ENCODE data around the gene LCE2C.

- TF ChIP-seq ZNF549 (tag by site-specific recombination; IDR thresholded peaks at IDR 0.05), result no peak
- TF ChIP-seq, protein P1, sequence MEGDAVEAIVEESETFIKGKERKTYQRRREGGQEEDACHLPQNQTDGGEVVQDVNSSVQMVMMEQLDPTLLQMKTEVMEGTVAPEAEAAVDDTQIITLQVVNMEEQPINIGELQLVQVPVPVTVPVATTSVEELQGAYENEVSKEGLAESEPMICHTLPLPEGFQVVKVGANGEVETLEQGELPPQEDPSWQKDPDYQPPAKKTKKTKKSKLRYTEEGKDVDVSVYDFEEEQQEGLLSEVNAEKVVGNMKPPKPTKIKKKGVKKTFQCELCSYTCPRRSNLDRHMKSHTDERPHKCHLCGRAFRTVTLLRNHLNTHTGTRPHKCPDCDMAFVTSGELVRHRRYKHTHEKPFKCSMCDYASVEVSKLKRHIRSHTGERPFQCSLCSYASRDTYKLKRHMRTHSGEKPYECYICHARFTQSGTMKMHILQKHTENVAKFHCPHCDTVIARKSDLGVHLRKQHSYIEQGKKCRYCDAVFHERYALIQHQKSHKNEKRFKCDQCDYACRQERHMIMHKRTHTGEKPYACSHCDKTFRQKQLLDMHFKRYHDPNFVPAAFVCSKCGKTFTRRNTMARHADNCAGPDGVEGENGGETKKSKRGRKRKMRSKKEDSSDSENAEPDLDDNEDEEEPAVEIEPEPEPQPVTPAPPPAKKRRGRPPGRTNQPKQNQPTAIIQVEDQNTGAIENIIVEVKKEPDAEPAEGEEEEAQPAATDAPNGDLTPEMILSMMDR (tag by site-specific recombination; IDR thresholded peaks at IDR 0.05), result no peak
- TF ChIP-seq, protein P2, sequence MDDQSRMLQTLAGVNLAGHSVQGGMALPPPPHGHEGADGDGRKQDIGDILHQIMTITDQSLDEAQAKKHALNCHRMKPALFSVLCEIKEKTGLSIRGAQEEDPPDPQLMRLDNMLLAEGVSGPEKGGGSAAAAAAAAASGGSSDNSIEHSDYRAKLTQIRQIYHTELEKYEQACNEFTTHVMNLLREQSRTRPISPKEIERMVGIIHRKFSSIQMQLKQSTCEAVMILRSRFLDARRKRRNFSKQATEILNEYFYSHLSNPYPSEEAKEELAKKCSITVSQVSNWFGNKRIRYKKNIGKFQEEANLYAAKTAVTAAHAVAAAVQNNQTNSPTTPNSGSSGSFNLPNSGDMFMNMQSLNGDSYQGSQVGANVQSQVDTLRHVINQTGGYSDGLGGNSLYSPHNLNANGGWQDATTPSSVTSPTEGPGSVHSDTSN (CRISPR knock-in tag; IDR thresholded peaks at IDR 0.05), result no peak
- no peak for TF ChIP-seq ZNF768 (tag by site-specific recombination; IDR thresholded peaks at IDR 0.05)
- no peak for TF ChIP-seq SETDB1 (IDR thresholded peaks at IDR 0.05; ENCODE audit: insufficient read length, low read length)
- TF ChIP-seq ZFP41 (tag by site-specific recombination; IDR thresholded peaks at IDR 0.05; ENCODE audit: borderline replicate concordance), result no peak
- TF ChIP-seq ZNF558 (tag by site-specific recombination; IDR thresholded peaks at IDR 0.05), result no peak
- TF ChIP-seq, protein P3, sequence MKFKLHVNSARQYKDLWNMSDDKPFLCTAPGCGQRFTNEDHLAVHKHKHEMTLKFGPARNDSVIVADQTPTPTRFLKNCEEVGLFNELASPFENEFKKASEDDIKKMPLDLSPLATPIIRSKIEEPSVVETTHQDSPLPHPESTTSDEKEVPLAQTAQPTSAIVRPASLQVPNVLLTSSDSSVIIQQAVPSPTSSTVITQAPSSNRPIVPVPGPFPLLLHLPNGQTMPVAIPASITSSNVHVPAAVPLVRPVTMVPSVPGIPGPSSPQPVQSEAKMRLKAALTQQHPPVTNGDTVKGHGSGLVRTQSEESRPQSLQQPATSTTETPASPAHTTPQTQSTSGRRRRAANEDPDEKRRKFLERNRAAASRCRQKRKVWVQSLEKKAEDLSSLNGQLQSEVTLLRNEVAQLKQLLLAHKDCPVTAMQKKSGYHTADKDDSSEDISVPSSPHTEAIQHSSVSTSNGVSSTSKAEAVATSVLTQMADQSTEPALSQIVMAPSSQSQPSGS (tag by site-specific recombination; IDR thresholded peaks at IDR 0.05; ENCODE audit: low read depth), result no peak
- TF ChIP-seq ZFHX2 (tag by site-specific recombination; conservative IDR thresholded peaks at IDR 0.05), result no peak
- no peak for TF ChIP-seq SCRT1 (tag by site-specific recombination; IDR thresholded peaks at IDR 0.05; ENCODE audit: borderline replicate concordance)
- TF ChIP-seq ZNF510 (tag by site-specific recombination; IDR thresholded peaks at IDR 0.05; ENCODE audit: insufficient replicate concordance), result no peak
Measured at GRCh38 chr1:152656459-152656858, 18.6 kb upstream of the LCE2C start.

Data from HEK293 (cell line).